Measurements from ENCODE around the gene FGD3.
A peak's percentile ranks its signal among the peaks of the same experiment; 100 is the strongest.

Gene FGD3

GRCh38 chr9:93076101-93076791 is 128.9 kb downstream of the FGD3 start:
- H3K79me1 ChIP-seq (replicated peaks; ENCODE audit: low read length, poor library complexity, severe bottlenecking), result no peaks in the 10 kb centered on the region
- no peak overlapping the region for H2BK15ac ChIP-seq (ENCODE audit: low read depth, poor library complexity, severe bottlenecking)
- no peak overlapping the region for H4K91ac ChIP-seq (ENCODE audit: low read length)
- H3K4me3 ChIP-seq (ENCODE audit: insufficient read depth in 1 of 2, low read depth in 1 of 2, low read length in 2 of 2), result peak overlapping the region in 1 of 2 experiments; percentile 26
- no peak overlapping the region for H2BK12ac ChIP-seq (ENCODE audit: low read length in 2 of 2)
- no peaks in the 10 kb centered on the region for H3K27me3 ChIP-seq (ENCODE audit: control insufficient read depth in 1 of 2, insufficient read depth in 1 of 2, low read length in 2 of 2)
- H3K23ac ChIP-seq (ENCODE audit: low read length in 2 of 2), result no peak overlapping the region
- no peak overlapping the region for H3K4ac ChIP-seq (ENCODE audit: low read depth in 1 of 2, low read length in 2 of 2)
- no peak overlapping the region for H2AFZ ChIP-seq (ENCODE audit: low read depth, low read length)
- H2AK5ac ChIP-seq (ENCODE audit: low read length, severe bottlenecking), result no peak overlapping the region
- H3K36me3 ChIP-seq (ENCODE audit: control insufficient read depth in 1 of 2, insufficient read depth in 2 of 2, low read depth in 1 of 2, low read length in 2 of 2), result no peaks in the 10 kb centered on the region
- no peak overlapping the region for H4K8ac ChIP-seq (ENCODE audit: low read length)
- no peak overlapping the region for H3K4me2 ChIP-seq (ENCODE audit: low read length, poor library complexity, severe bottlenecking)
- no peaks in the 10 kb centered on the region for H3K4me1 ChIP-seq (ENCODE audit: control insufficient read depth, insufficient read depth, low read depth, low read length)
- H2BK5ac ChIP-seq (ENCODE audit: low read depth, low read length, poor library complexity, severe bottlenecking), result no peak overlapping the region
- no peak overlapping the region for H3K14ac ChIP-seq (ENCODE audit: low read length in 2 of 2)
- no peaks in the 10 kb centered on the region for H3K9me3 ChIP-seq (ENCODE audit: control insufficient read depth, low read length)
- no peak overlapping the region for H3K9ac ChIP-seq (ENCODE audit: low read length)
- H2BK120ac ChIP-seq (ENCODE audit: low read depth, low read length), result no peak overlapping the region
- no peak for DNase-seq
- WGBS, result 89% methylated on average over 12 of the region's 12 CpGs
- no peak overlapping the region for H3K27ac ChIP-seq (ENCODE audit: low read length, poor library complexity, severe bottlenecking)
- H3K18ac ChIP-seq (ENCODE audit: low read depth in 1 of 2, low read length in 2 of 2), result no peak overlapping the region

GRCh38 chr9:93076792-93077128 is 129.4 kb downstream of the FGD3 start:
- no peaks in the 10 kb centered on the region for H3K27me3 ChIP-seq (ENCODE audit: control insufficient read depth in 1 of 2, insufficient read depth in 1 of 2, low read length in 2 of 2)
- no peak overlapping the region for H2BK15ac ChIP-seq (ENCODE audit: low read depth, poor library complexity, severe bottlenecking)
- H3K27ac ChIP-seq (ENCODE audit: low read length, poor library complexity, severe bottlenecking), result no peak overlapping the region
- no peaks in the 10 kb centered on the region for H3K36me3 ChIP-seq (ENCODE audit: control insufficient read depth in 1 of 2, insufficient read depth in 2 of 2, low read depth in 1 of 2, low read length in 2 of 2)
- no peak overlapping the region for H2AFZ ChIP-seq (ENCODE audit: low read depth, low read length)
- H3K9me3 ChIP-seq (ENCODE audit: control insufficient read depth, low read length), result no peaks in the 10 kb centered on the region
- H3K14ac ChIP-seq (ENCODE audit: low read length in 2 of 2), result no peak overlapping the region
- H2BK120ac ChIP-seq (ENCODE audit: low read depth, low read length), result no peak overlapping the region
- no peak overlapping the region for H3K23ac ChIP-seq (ENCODE audit: low read length in 2 of 2)
- no peak overlapping the region for H3K9ac ChIP-seq (ENCODE audit: low read length)
- H3K18ac ChIP-seq (ENCODE audit: low read depth in 1 of 2, low read length in 2 of 2), result no peak overlapping the region
- no peak overlapping the region for H4K91ac ChIP-seq (ENCODE audit: low read length)
- no peak overlapping the region for H2BK12ac ChIP-seq (ENCODE audit: low read length in 2 of 2)
- no peak for DNase-seq
- no peaks in the 10 kb centered on the region for H3K79me1 ChIP-seq (replicated peaks; ENCODE audit: low read length, poor library complexity, severe bottlenecking)
- no peak overlapping the region for H2BK5ac ChIP-seq (ENCODE audit: low read depth, low read length, poor library complexity, severe bottlenecking)
- peak overlapping the region in 1 of 2 experiments; percentile 26 for H3K4me3 ChIP-seq (ENCODE audit: insufficient read depth in 1 of 2, low read depth in 1 of 2, low read length in 2 of 2)
- no peaks in the 10 kb centered on the region for H3K4me1 ChIP-seq (ENCODE audit: control insufficient read depth, insufficient read depth, low read depth, low read length)
- 83% methylated on average over 2 of the region's 2 CpGs for WGBS
- H4K8ac ChIP-seq (ENCODE audit: low read length), result no peak overlapping the region
- no peak overlapping the region for H3K4ac ChIP-seq (ENCODE audit: low read depth in 1 of 2, low read length in 2 of 2)
- H2AK5ac ChIP-seq (ENCODE audit: low read length, severe bottlenecking), result no peak overlapping the region
- H3K4me2 ChIP-seq (ENCODE audit: low read length, poor library complexity, severe bottlenecking), result no peak overlapping the region

GRCh38 chr9:93077367-93077766 is 130.0 kb downstream of the FGD3 start:
- no peak overlapping the region for H2BK12ac ChIP-seq (ENCODE audit: low read length in 2 of 2)
- H3K79me1 ChIP-seq (replicated peaks; ENCODE audit: low read length, poor library complexity, severe bottlenecking), result no peaks in the 10 kb centered on the region
- no peak overlapping the region for H3K27ac ChIP-seq (ENCODE audit: low read length, poor library complexity, severe bottlenecking)
- no peak overlapping the region for H4K8ac ChIP-seq (ENCODE audit: low read length)
- H4K91ac ChIP-seq (ENCODE audit: low read length), result no peak overlapping the region
- H3K14ac ChIP-seq (ENCODE audit: low read length in 2 of 2), result no peak overlapping the region
- DNase-seq, result no peak
- no peaks in the 10 kb centered on the region for H3K4me1 ChIP-seq (ENCODE audit: control insufficient read depth, insufficient read depth, low read depth, low read length)
- H3K9me3 ChIP-seq (ENCODE audit: control insufficient read depth, low read length), result no peaks in the 10 kb centered on the region
- H3K4me2 ChIP-seq (ENCODE audit: low read length, poor library complexity, severe bottlenecking), result no peak overlapping the region
- H3K4me3 ChIP-seq (ENCODE audit: insufficient read depth in 1 of 2, low read depth in 1 of 2, low read length in 2 of 2), result no peak overlapping the region
- no peak overlapping the region for H3K4ac ChIP-seq (ENCODE audit: low read depth in 1 of 2, low read length in 2 of 2)
- H2BK15ac ChIP-seq (ENCODE audit: low read depth, poor library complexity, severe bottlenecking), result no peak overlapping the region
- no peak overlapping the region for H2BK120ac ChIP-seq (ENCODE audit: low read depth, low read length)
- WGBS, result 90% methylated on average over 1 of the region's 1 CpG
- no peak overlapping the region for H3K9ac ChIP-seq (ENCODE audit: low read length)
- H2BK5ac ChIP-seq (ENCODE audit: low read depth, low read length, poor library complexity, severe bottlenecking), result no peak overlapping the region
- H3K18ac ChIP-seq (ENCODE audit: low read depth in 1 of 2, low read length in 2 of 2), result no peak overlapping the region
- no peaks in the 10 kb centered on the region for H3K36me3 ChIP-seq (ENCODE audit: control insufficient read depth in 1 of 2, insufficient read depth in 2 of 2, low read depth in 1 of 2, low read length in 2 of 2)
- H2AK5ac ChIP-seq (ENCODE audit: low read length, severe bottlenecking), result no peak overlapping the region
- no peaks in the 10 kb centered on the region for H3K27me3 ChIP-seq (ENCODE audit: control insufficient read depth in 1 of 2, insufficient read depth in 1 of 2, low read length in 2 of 2)
- H3K23ac ChIP-seq (ENCODE audit: low read length in 2 of 2), result no peak overlapping the region
- no peak overlapping the region for H2AFZ ChIP-seq (ENCODE audit: low read depth, low read length)

- no peak for DNase-seq
- Histone ChIP-seq H3K23ac (ENCODE audit: low read length in 2 of 2) (no peak overlapping the region), H2BK5ac (ENCODE audit: low read depth, low read length, poor library complexity, severe bottlenecking) (no peak overlapping the region), H3K4ac (ENCODE audit: low read depth in 1 of 2, low read length in 2 of 2) (no peak overlapping the region), H3K36me3 (ENCODE audit: control insufficient read depth in 1 of 2, insufficient read depth in 2 of 2, low read depth in 1 of 2, low read length in 2 of 2) (no peaks in the 10 kb centered on the region), H3K14ac (ENCODE audit: low read length in 2 of 2) (no peak overlapping the region), H2AK5ac (ENCODE audit: low read length, severe bottlenecking) (no peak overlapping the region), H3K27me3 (ENCODE audit: control insufficient read depth in 1 of 2, insufficient read depth in 1 of 2, low read length in 2 of 2) (no peaks in the 10 kb centered on the region), H3K4me1 (ENCODE audit: control insufficient read depth, insufficient read depth, low read depth, low read length) (no peaks in the 10 kb centered on the region), H3K79me1 (replicated peaks; ENCODE audit: low read length, poor library complexity, severe bottlenecking) (no peaks in the 10 kb centered on the region), H2BK12ac (ENCODE audit: low read length in 2 of 2) (no peak overlapping the region), H3K9me3 (ENCODE audit: control insufficient read depth, low read length) (no peaks in the 10 kb centered on the region), H3K27ac (ENCODE audit: low read length, poor library complexity, severe bottlenecking) (no peak overlapping the region), H3K18ac (ENCODE audit: low read depth in 1 of 2, low read length in 2 of 2) (no peak overlapping the region), H3K4me2 (ENCODE audit: low read length, poor library complexity, severe bottlenecking) (no peak overlapping the region), H2BK15ac (ENCODE audit: low read depth, poor library complexity, severe bottlenecking) (no peak overlapping the region), H3K4me3 (ENCODE audit: insufficient read depth in 1 of 2, low read depth in 1 of 2, low read length in 2 of 2) (no peak overlapping the region), H4K8ac (ENCODE audit: low read length) (no peak overlapping the region), H3K9ac (ENCODE audit: low read length) (no peak overlapping the region), H2AFZ (ENCODE audit: low read depth, low read length) (no peak overlapping the region), H4K91ac (ENCODE audit: low read length) (no peak overlapping the region), H2BK120ac (ENCODE audit: low read depth, low read length) (no peak overlapping the region)
- WGBS, result 94% methylated on average over 16 of the region's 16 CpGs
Measured at GRCh38 chr9:93077811-93078210, 130.5 kb downstream of the FGD3 start.
